Measurements from ENCODE around the gene S1PR3. TPM values are rescaled to one million over a fixed set of nuclear protein-coding genes. Genes with fewer than 3 reads are reported as not detected.

Gene S1PR3
- total RNA-seq = 12.8 and 30.9 TPM in 2 replicates

GRCh38 chr9:88991066-88992034, at the start of gene S1PR3:
TSS of gene S1PR3 (plus strand) at chr9:88991468. CDS start at chr9:89001201, 9,733 bp downstream.

Other genes with a start within 250 kb of the S1PR3 start
- 24.9 and 61.4 TPM in 2 replicates for gene SHC3, start 187.3 kb downstream of the S1PR3 start, total RNA-seq

Measured in smooth muscle cell of trachea (primary cell).